Chondrocyte (in vitro differentiated cells): ENCODE results near the gene EPHB2. TPM values are rescaled to one million over a fixed set of nuclear protein-coding genes. Genes with fewer than 3 reads are reported as not detected.

ENCODE experiments used
- DNase-seq: peaks from one replicate; pipeline ENCODE4 v3.0.0; 2021; ENCODE audit warnings: mixed read lengths, low spot score
- H3K27ac Mint-ChIP-seq: one replicate; pipeline ENCODE4 v1.8.0; 2021; ENCODE audit warnings: mild to moderate bottlenecking, moderate library complexity, mixed read lengths; ENCODE audit not compliant: unreplicated experiment
- H3K27me3 Mint-ChIP-seq: 2 replicates; pipeline ENCODE4 v1.8.0; 2021; ENCODE audit warnings: low read depth, mixed read lengths
- H3K36me3 Mint-ChIP-seq: 2 replicates; pipeline ENCODE4 v1.8.0; 2021; ENCODE audit warnings: low read depth, mixed read lengths
- H3K4me1 Mint-ChIP-seq: 2 replicates; pipeline ENCODE4 v1.8.0; 2021; ENCODE audit warnings: low read depth, mild to moderate bottlenecking, mixed read lengths
- H3K4me3 Mint-ChIP-seq: one replicate; pipeline ENCODE4 v1.8.0; 2021; ENCODE audit warnings: mild to moderate bottlenecking, moderate library complexity, mixed read lengths; ENCODE audit not compliant: unreplicated experiment
- H3K9me3 Mint-ChIP-seq: 2 replicates; pipeline ENCODE4 v1.8.0; 2021; ENCODE audit warnings: low read depth, mixed read lengths
- total RNA-seq: library from RNA; stranded (reverse); gene quantifications from 3 replicates; pipeline ENCODE4 v1.2.1, GENCODE V29; 2021
- TF ChIP-seq, protein P1 (sequence below): fragments of 200-600 bp; sonication (generic); IDR thresholded peaks from 2 replicates; pipeline ENCODE4 v1.5.0; 2021; ENCODE audit warnings: antibody characterized with exemption, mild to moderate bottlenecking, moderate library complexity

The EPHB2 gene
- total RNA-seq, 1 donor from 2014 or later, result 44.6 TPM

- no peaks in the 10 kb centered on the region for H3K9me3 Mint-ChIP-seq
- no peaks in the 10 kb centered on the region for H3K27me3 Mint-ChIP-seq
- peaks cover 16% of the 10 kb centered on the region for H3K36me3 Mint-ChIP-seq
- DNase-seq, result no peak
- no peak overlapping the region for H3K27ac Mint-ChIP-seq
- TF ChIP-seq, protein P1, sequence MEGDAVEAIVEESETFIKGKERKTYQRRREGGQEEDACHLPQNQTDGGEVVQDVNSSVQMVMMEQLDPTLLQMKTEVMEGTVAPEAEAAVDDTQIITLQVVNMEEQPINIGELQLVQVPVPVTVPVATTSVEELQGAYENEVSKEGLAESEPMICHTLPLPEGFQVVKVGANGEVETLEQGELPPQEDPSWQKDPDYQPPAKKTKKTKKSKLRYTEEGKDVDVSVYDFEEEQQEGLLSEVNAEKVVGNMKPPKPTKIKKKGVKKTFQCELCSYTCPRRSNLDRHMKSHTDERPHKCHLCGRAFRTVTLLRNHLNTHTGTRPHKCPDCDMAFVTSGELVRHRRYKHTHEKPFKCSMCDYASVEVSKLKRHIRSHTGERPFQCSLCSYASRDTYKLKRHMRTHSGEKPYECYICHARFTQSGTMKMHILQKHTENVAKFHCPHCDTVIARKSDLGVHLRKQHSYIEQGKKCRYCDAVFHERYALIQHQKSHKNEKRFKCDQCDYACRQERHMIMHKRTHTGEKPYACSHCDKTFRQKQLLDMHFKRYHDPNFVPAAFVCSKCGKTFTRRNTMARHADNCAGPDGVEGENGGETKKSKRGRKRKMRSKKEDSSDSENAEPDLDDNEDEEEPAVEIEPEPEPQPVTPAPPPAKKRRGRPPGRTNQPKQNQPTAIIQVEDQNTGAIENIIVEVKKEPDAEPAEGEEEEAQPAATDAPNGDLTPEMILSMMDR, result no peak
- H3K4me1 Mint-ChIP-seq, result peaks cover 6% of the 10 kb centered on the region
- no peak overlapping the region for H3K4me3 Mint-ChIP-seq
These were observed 141.6 kb downstream of the EPHB2 start for GRCh38 chr1:22852144-22852655.

GRCh38 chr1:22853651-22854185, 143.1 kb downstream of the EPHB2 start:
- no peaks in the 10 kb centered on the region for H3K27me3 Mint-ChIP-seq
- H3K27ac Mint-ChIP-seq, result no peak overlapping the region
- no peaks in the 10 kb centered on the region for H3K9me3 Mint-ChIP-seq
- TF ChIP-seq, protein P1, result no peak
- peaks cover 6% of the 10 kb centered on the region for H3K4me1 Mint-ChIP-seq
- no peak overlapping the region for H3K4me3 Mint-ChIP-seq
- H3K36me3 Mint-ChIP-seq, result peaks cover 12% of the 10 kb centered on the region
- DNase-seq, result no peak

- Mint-ChIP-seq H3K27ac (no peak overlapping the region), H3K9me3 (no peaks in the 10 kb centered on the region), H3K27me3 (no peaks in the 10 kb centered on the region), H3K4me3 (no peak overlapping the region), H3K4me1 (peaks cover 6% of the 10 kb centered on the region), H3K36me3 (peaks cover 10% of the 10 kb centered on the region)
- TF ChIP-seq, protein P1, result no peak
- DNase-seq, result no peak
These were observed 144.3 kb downstream of the EPHB2 start for GRCh38 chr1:22854688-22855565.

DNA sequence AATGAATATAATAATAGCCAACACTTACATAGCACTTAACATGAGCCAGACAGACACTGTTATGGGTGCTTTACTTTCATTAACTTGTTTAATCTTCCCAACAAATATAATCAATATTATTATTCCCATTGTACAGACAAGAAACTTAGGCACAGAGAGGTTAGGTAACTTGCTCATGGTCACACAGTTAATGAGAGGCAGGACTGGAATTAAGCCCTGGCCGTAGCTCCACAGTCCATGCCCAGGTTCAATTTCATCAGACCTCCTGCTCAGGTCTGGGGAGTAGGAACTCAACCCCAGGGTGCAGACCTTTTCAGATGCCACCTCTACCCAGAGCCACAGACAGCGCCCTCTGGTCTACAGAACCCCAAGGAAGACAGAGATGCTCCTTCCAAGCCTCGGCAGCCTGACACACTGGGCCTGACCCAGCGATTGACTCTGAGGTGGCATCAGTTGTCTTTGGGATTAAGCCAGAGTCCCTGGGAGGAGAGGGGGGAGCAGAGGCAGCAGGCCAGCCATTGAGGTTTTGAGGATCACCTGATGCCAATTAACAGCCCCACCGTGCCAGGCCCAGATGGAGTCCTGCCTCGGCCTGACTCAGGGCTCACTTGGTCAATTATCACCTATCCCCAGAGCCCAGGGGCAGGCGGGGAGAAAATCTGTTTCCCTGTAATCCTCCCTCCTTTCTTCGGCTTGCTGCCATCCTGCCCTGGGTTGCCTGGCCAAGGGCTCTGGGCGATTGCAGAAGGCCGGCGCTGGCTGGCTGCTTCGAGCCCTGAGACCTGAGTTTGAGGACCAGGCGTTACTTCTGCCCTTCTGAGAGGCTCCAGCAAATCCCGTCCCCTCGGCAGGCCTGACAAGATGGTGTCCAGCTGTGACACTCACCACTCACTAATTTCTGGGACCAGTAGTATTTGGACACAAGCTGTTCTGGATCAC, 145.3 kb downstream of the EPHB2 start:
- peaks cover under 1% of the 10 kb centered on the region for H3K4me1 Mint-ChIP-seq
- no peak for DNase-seq
- H3K4me3 Mint-ChIP-seq, result no peak overlapping the region
- peaks cover 7% of the 10 kb centered on the region for H3K36me3 Mint-ChIP-seq
- no peaks in the 10 kb centered on the region for H3K27me3 Mint-ChIP-seq
- TF ChIP-seq, protein P1, result no peak
- no peaks in the 10 kb centered on the region for H3K9me3 Mint-ChIP-seq
- H3K27ac Mint-ChIP-seq, result no peak overlapping the region

DNA sequence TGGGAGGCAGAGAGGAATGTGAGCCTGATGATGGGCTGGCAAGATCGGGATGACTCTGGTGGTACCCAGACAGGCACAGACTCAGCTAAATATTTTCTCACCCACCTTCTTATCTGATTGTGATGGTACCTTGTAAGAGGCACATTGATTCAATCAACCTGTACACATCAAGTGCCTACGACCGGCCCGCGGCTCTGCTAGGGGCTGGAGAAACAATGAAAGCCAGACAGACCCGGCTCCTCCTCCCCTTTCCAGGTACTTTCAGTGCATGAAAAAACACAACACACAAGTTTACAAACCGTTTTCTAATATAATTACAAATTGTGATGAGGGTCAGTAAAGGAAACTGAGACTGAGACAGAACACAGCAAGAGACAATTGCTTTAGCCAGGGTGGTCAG, 147.0 kb downstream of the EPHB2 start:
- Mint-ChIP-seq H3K36me3 (peaks cover 2% of the 10 kb centered on the region), H3K9me3 (no peaks in the 10 kb centered on the region), H3K4me1 (no peaks in the 10 kb centered on the region), H3K27ac (no peak overlapping the region), H3K4me3 (no peak overlapping the region), H3K27me3 (no peaks in the 10 kb centered on the region)
- TF ChIP-seq, protein P1, result no peak
- DNase-seq, result no peak
